Panc1 (cell line): ENCODE results near the gene ABCG2. TPM values are rescaled to one million over a fixed set of nuclear protein-coding genes. Genes with fewer than 3 reads are reported as not detected.

Experiments
- ATAC-seq: fragments of 200-7000 bp; cut with Tn5 transposase; 2 replicates; pipeline ENCODE4 v1.9.1; 2020; ENCODE audit warnings: mild to moderate bottlenecking, moderate library complexity
- BruUV-seq: library from RNA; stranded (reverse); fragments of 400-500 nt; replicated peaks from 2 replicates; lab custom pipeline; 2021; lab: Mats Ljungman, UMichigan
- CTCF ChIA-PET: fragments of 300-600 bp; sonication (Branson Sonifier 250); formaldehyde crosslinking; loops from one replicate; lab custom pipeline; 2022; ENCODE audit warnings: antibody characterized with exemption; lab: Charles Lee
- POLR2A ChIA-PET: fragments of 300-600 bp; sonication (Branson Sonifier 250); formaldehyde crosslinking; loops from one replicate; lab custom pipeline; 2022; ENCODE audit warnings: antibody characterized with exemption; lab: Charles Lee
- DNase-seq: peaks from one replicate; pipeline ENCODE4 v3.0.0-alpha.2; 2010; ENCODE audit warnings: low read depth, low spot score
- H3K27ac ChIP-seq: 2 replicates; pipeline ENCODE4 v1.5.1; 2011; ENCODE audit warnings: mild to moderate bottlenecking, low read length, inconsistent platforms
- H3K27me3 ChIP-seq: fragments of 200-500 bp; sonication (Bioruptor generic); 2 replicates; pipeline ENCODE4 v1.6.0; 2014; ENCODE audit warnings: low read length, inconsistent platforms; ENCODE audit not compliant: control insufficient read depth, insufficient read depth
- H3K36me3 ChIP-seq: fragments of 200-500 bp; sonication (Bioruptor generic); 2 replicates; pipeline ENCODE4 v1.5.1; 2014; ENCODE audit warnings: inconsistent platforms, mild to moderate bottlenecking, low read length, moderate library complexity; ENCODE audit not compliant: control insufficient read depth, insufficient read depth
- H3K4me1 ChIP-seq: 2 replicates; pipeline ENCODE4 v1.5.1; 2011; ENCODE audit warnings: inconsistent platforms, mild to moderate bottlenecking, low read length, moderate library complexity; ENCODE audit not compliant: control insufficient read depth, insufficient read depth
- H3K4me3 ChIP-seq, 2 experiments: 2 replicates each; pipeline ENCODE4 v1.5.1; 2011 to 2012; ENCODE audit warnings: low read depth in 2 of 2, low read length in 2 of 2, mild to moderate bottlenecking in 2 of 2, inconsistent platforms in 1 of 2, moderate library complexity in 1 of 2
- H3K9me3 ChIP-seq: fragments of 200-500 bp; sonication (Bioruptor generic); 2 replicates; pipeline ENCODE4 v1.5.1; 2014; ENCODE audit warnings: low read depth, mild to moderate bottlenecking, inconsistent platforms, low read length, moderate library complexity; ENCODE audit not compliant: control insufficient read depth, insufficient read depth
- POLR2AphosphoS5 ChIP-seq: IDR thresholded peaks from 2 replicates; pipeline ENCODE4 v1.6.1; 2012; ENCODE audit warnings: mild to moderate bottlenecking, low read depth, low read length, moderate library complexity
- SIN3A ChIP-seq: IDR thresholded peaks from 2 replicates; pipeline ENCODE4 v1.6.1; 2012; ENCODE audit warnings: low read depth, mild to moderate bottlenecking, low read length, moderate library complexity, borderline replicate concordance; ENCODE audit not compliant: insufficient read depth
- TCF7L2 ChIP-seq: IDR thresholded peaks from 2 replicates; pipeline ENCODE4 v1.6.1; 2011; ENCODE audit warnings: mild to moderate bottlenecking, low read depth, low read length, inconsistent platforms
- in situ Hi-C: cut with HindIII; loops from 2 replicates; pipeline ENCODE4 v1.10.0; 2016; ENCODE audit warnings: low sequenced_read_pairs, low pct_unique_long_range_greater_than_20kb
- intact Hi-C: fragments of 100-400 bp; cut with micrococcal nuclease; formaldehyde crosslinking; loops from one replicate; pipeline ENCODE4 v1.10.0; 2022; ENCODE audit not compliant: unreplicated experiment
- total RNA-seq: library from RNA; stranded (reverse); gene quantifications from one replicate; pipeline ENCODE4 v1.2.1, GENCODE V29; 2021; ENCODE audit not compliant: unreplicated experiment
- TF ChIP-seq, protein P1 (sequence below), 2 experiments: IDR thresholded peaks; 2 replicates each; pipeline ENCODE4 v1.6.1; 2011 to 2012; ENCODE audit warnings: low read depth in 2 of 2, control low read depth in 1 of 2, low read length in 1 of 2, mild to moderate bottlenecking in 1 of 2, moderate library complexity in 1 of 2; ENCODE audit not compliant: insufficient read depth in 1 of 2
- TF ChIP-seq, protein P2 (sequence below): fragments of 450-650 bp; IDR thresholded peaks from 2 replicates; pipeline ENCODE4 v1.5.1; 2017; ENCODE audit warnings: mild to moderate bottlenecking

The ABCG2 gene
- total RNA-seq, 1 experiment from 2014 or later = 63.3 TPM

DNA sequence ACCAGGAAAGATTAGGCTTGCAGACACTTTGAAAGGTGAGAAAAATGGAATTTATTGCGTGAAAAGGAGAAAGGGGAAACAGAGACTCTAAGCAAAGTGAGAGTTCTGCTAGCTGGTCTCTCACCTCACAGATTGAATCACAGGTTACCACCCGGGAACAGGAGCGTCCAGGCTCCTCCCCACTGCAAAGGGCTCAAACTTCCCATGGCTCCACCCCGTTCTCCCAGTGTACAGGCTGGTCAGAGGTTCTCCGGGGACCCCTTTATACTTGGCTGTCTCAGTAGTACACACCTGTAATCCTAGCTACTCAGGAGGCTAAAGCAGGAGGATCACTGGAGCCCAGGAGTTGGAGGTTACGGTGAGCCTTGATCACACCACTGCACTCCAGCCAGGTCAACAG, 44.0 kb upstream of the ABCG2 start:
- in situ Hi-C loops = no loop called here
- intact Hi-C loops = no loop called here
- no peaks in the 10 kb centered on the region for H3K9me3 ChIP-seq
- POLR2A ChIA-PET = no interaction called here
- H3K27ac ChIP-seq = no peak overlapping the region
- BruUV-seq = no TSS peak
- H3K4me3 ChIP-seq = no peak overlapping the region
- ATAC-seq (no peak), DNase-seq (no peak)
- H3K4me1 ChIP-seq = no peaks in the 10 kb centered on the region; the same call in 1 of the 2 replicates
- CTCF ChIA-PET = no interaction called here
- no peaks in the 10 kb centered on the region for H3K36me3 ChIP-seq
- H3K27me3 ChIP-seq = no peaks in the 10 kb centered on the region
- no peak for TF ChIP-seq SIN3A
- TF ChIP-seq POLR2AphosphoS5 = no peak

DNA sequence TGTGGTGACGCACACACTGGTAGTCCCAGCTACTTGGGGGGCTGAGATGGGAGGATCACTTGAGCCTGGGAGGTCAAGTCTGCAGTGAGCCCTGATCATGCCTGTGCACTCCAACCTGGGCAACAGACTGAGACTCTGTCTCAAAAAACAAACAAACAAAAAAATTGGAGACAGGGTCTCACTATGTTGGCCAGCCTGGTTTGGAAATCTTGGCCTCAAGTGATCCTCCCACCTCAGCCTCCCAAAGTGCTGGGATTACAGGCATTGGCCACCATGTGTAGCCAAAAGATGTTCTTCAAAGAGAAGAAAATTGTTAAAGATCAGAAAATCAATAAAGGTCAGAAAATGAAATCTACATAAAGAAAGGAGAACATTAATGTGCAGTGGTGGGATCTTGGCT, 41.7 kb upstream of the ABCG2 start:
- BruUV-seq = no TSS peak

DNA sequence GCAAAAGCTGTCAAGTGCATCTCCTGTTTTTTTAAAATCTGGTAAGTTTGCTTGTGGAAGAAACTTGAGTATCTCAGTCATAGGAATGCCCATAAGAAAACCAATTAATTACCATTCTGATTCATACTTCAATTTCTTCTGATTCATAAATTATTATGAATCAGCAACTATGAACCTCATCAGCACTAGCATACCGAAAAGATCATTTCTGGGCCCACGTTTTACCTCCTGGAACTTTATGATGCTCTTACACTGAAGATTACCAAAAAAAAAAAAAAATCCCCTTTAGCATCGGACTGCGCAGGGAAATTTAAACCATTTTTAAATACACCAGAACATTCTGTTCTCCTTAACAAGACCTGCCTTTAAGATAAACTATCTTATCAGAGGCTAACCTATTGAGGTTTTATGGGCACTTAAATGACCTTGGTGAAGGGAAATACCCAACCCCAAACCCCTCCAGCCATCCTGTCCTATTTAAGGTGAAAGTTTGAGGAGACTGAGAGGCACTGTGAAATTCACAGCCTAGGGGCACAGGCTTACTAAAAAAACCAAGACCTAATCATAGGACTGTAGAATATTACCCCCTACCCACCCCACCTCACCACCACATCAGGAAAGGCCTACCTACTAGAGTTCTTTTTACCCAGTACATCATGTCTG, 38.2 kb upstream of the ABCG2 start:
- ATAC-seq = peak; percentile 56
- no peak for TF ChIP-seq SIN3A
- TF ChIP-seq, protein P1, sequence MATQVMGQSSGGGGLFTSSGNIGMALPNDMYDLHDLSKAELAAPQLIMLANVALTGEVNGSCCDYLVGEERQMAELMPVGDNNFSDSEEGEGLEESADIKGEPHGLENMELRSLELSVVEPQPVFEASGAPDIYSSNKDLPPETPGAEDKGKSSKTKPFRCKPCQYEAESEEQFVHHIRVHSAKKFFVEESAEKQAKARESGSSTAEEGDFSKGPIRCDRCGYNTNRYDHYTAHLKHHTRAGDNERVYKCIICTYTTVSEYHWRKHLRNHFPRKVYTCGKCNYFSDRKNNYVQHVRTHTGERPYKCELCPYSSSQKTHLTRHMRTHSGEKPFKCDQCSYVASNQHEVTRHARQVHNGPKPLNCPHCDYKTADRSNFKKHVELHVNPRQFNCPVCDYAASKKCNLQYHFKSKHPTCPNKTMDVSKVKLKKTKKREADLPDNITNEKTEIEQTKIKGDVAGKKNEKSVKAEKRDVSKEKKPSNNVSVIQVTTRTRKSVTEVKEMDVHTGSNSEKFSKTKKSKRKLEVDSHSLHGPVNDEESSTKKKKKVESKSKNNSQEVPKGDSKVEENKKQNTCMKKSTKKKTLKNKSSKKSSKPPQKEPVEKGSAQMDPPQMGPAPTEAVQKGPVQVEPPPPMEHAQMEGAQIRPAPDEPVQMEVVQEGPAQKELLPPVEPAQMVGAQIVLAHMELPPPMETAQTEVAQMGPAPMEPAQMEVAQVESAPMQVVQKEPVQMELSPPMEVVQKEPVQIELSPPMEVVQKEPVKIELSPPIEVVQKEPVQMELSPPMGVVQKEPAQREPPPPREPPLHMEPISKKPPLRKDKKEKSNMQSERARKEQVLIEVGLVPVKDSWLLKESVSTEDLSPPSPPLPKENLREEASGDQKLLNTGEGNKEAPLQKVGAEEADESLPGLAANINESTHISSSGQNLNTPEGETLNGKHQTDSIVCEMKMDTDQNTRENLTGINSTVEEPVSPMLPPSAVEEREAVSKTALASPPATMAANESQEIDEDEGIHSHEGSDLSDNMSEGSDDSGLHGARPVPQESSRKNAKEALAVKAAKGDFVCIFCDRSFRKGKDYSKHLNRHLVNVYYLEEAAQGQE (IDR thresholded peaks at IDR 0.05; ENCODE audit: insufficient read depth in 1 of 2, low read depth in 2 of 2, low read length in 1 of 2) = no peak
- no peak for TF ChIP-seq TCF7L2
- TF ChIP-seq, protein P2, sequence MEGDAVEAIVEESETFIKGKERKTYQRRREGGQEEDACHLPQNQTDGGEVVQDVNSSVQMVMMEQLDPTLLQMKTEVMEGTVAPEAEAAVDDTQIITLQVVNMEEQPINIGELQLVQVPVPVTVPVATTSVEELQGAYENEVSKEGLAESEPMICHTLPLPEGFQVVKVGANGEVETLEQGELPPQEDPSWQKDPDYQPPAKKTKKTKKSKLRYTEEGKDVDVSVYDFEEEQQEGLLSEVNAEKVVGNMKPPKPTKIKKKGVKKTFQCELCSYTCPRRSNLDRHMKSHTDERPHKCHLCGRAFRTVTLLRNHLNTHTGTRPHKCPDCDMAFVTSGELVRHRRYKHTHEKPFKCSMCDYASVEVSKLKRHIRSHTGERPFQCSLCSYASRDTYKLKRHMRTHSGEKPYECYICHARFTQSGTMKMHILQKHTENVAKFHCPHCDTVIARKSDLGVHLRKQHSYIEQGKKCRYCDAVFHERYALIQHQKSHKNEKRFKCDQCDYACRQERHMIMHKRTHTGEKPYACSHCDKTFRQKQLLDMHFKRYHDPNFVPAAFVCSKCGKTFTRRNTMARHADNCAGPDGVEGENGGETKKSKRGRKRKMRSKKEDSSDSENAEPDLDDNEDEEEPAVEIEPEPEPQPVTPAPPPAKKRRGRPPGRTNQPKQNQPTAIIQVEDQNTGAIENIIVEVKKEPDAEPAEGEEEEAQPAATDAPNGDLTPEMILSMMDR = no peak
- no peak for TF ChIP-seq POLR2AphosphoS5
- intact Hi-C loops (no loop called here), in situ Hi-C loops (no loop called here)
- Histone ChIP-seq H3K4me3 (no peak overlapping the region), H3K27me3 (no peaks in the 10 kb centered on the region), H3K9me3 (no peaks in the 10 kb centered on the region), H3K36me3 (no peaks in the 10 kb centered on the region), H3K27ac (peak overlapping the region; percentile 44; the same call in 1 of the 2 replicates), H3K4me1 (peaks cover 5% of the 10 kb centered on the region; the same call in 1 of the 2 replicates)
- no peak for DNase-seq
- POLR2A ChIA-PET = no interaction called here
- CTCF ChIA-PET = interaction anchor here (0.5 kb wide), 1 partner anchor 171 kb away, joined by 3 read pairs; no protein-coding TSS in a partner anchor
- no TSS peak for BruUV-seq

More for the DNA sequence above, 41.7 kb upstream of the ABCG2 start:
- no peak overlapping the region for H3K27ac ChIP-seq
- CTCF ChIA-PET = no interaction called here
- in situ Hi-C loops = no loop called here
- TF ChIP-seq SIN3A = no peak
- no peaks in the 10 kb centered on the region for H3K9me3 ChIP-seq
- intact Hi-C loops = no loop called here
- ATAC-seq (no peak), DNase-seq (no peak)
- H3K27me3 ChIP-seq = no peaks in the 10 kb centered on the region
- POLR2A ChIA-PET = interaction anchor here (0.7 kb wide), 1 partner anchor 262 kb away, joined by 3 read pairs; no protein-coding TSS in a partner anchor
- H3K36me3 ChIP-seq = no peaks in the 10 kb centered on the region
- no peak overlapping the region for H3K4me3 ChIP-seq
- H3K4me1 ChIP-seq = peaks cover 5% of the 10 kb centered on the region; the same call in 1 of the 2 replicates
